HG03196 (cell line): ENCODE results near the gene BEAN1.
"Not testable (repeated sequence)": the region's sequence is repeated elsewhere in the genome, so short reads cannot be mapped to it uniquely, and the experiment has no call there.

ENCODE experiments used
- ATAC-seq: cut with Tn5 transposase; IDR thresholded peaks from one replicate; pipeline ENCODE4 v1.9.1; 2021; ENCODE audit not compliant: unreplicated experiment

The BEAN1 gene

GRCh38 chr16:66483689-66484452 is 56.8 kb downstream of the BEAN1 start:
- ATAC-seq = peak; percentile 70

- ATAC-seq = no peak
These were observed 57.5 kb downstream of the BEAN1 start for GRCh38 chr16:66484453-66485213.

GRCh38 chr16:66485376-66485775 is 58.3 kb downstream of the BEAN1 start:
- ATAC-seq = no peak

- no peak for ATAC-seq
These were observed 59.2 kb downstream of the BEAN1 start for GRCh38 chr16:66486199-66486772.

- ATAC-seq = no peak
These were observed 59.9 kb downstream of the BEAN1 start for GRCh38 chr16:66486773-66487579.

- ATAC-seq = no peak
These were observed 60.6 kb downstream of the BEAN1 start for GRCh38 chr16:66487580-66488275.

- no peak for ATAC-seq
These were observed 61.4 kb downstream of the BEAN1 start for GRCh38 chr16:66488505-66488904.

GRCh38 chr16:66489385-66489784 is 62.3 kb downstream of the BEAN1 start:
- ATAC-seq = no peak

GRCh38 chr16:66489818-66490217 is 62.7 kb downstream of the BEAN1 start:
- ATAC-seq = no peak

- ATAC-seq = no peak
These were observed 64.0 kb downstream of the BEAN1 start for GRCh38 chr16:66490774-66491715.

GRCh38 chr16:66491716-66492064 is 64.6 kb downstream of the BEAN1 start:
- no peak for ATAC-seq

GRCh38 chr16:66493490-66494401 is 66.7 kb downstream of the BEAN1 start:
- ATAC-seq = no peak

GRCh38 chr16:66494916-66495315 is 67.8 kb downstream of the BEAN1 start:
- ATAC-seq = no peak

- no peak for ATAC-seq
These were observed 68.3 kb downstream of the BEAN1 start for GRCh38 chr16:66495440-66495839.

- not testable (repeated sequence) for ATAC-seq
These were observed 69.1 kb downstream of the BEAN1 start for GRCh38 chr16:66496226-66496625.

- ATAC-seq = not testable (repeated sequence)
These were observed 70.8 kb downstream of the BEAN1 start for GRCh38 chr16:66497921-66498320.

GRCh38 chr16:66501563-66501962 is 74.5 kb downstream of the BEAN1 start:
- not testable (repeated sequence) for ATAC-seq
